Measurements from ENCODE around the gene NKAIN1.

Gene NKAIN1

GRCh38 chr1:31151402-31151801 is 88.3 kb downstream of the NKAIN1 start:
- no peak for TF ChIP-seq USF1 (IDR thresholded peaks at IDR 0.05)
- TF ChIP-seq TCF12 (IDR thresholded peaks at IDR 0.05; ENCODE audit: low read depth), result no peak
- no peak for TF ChIP-seq FOXM1 (IDR thresholded peaks at IDR 0.05; ENCODE audit: borderline replicate concordance, low read depth)
- no peak for TF ChIP-seq YY1 (IDR thresholded peaks at IDR 0.05; ENCODE audit: low read depth)
- no peak for TF ChIP-seq ZBTB7A (IDR thresholded peaks at IDR 0.05; ENCODE audit: low read depth)
- no peak for TF ChIP-seq REST (IDR thresholded peaks at IDR 0.05; ENCODE audit: low read depth)
- no peak for TF ChIP-seq TAF1 (IDR thresholded peaks at IDR 0.05; ENCODE audit: low read depth)

- TF ChIP-seq RAD21 (IDR thresholded peaks at IDR 0.05; ENCODE audit: low read depth), result no peak
- no peak for TF ChIP-seq FOXM1 (IDR thresholded peaks at IDR 0.05; ENCODE audit: borderline replicate concordance, low read depth)
- TF ChIP-seq EGR1 (IDR thresholded peaks at IDR 0.05), result no peak
- no peak for TF ChIP-seq TAF1 (IDR thresholded peaks at IDR 0.05; ENCODE audit: low read depth)
- TF ChIP-seq MAX (IDR thresholded peaks at IDR 0.05), result no peak
- no peak for TF ChIP-seq CREB1 (IDR thresholded peaks at IDR 0.05; ENCODE audit: low read depth)
- no peak for TF ChIP-seq YY1 (IDR thresholded peaks at IDR 0.05; ENCODE audit: low read depth)
- no peak for TF ChIP-seq ZBTB7A (IDR thresholded peaks at IDR 0.05; ENCODE audit: low read depth)
- TF ChIP-seq TCF12 (IDR thresholded peaks at IDR 0.05; ENCODE audit: low read depth), result no peak
- no peak for TF ChIP-seq REST (IDR thresholded peaks at IDR 0.05; ENCODE audit: low read depth)
- TF ChIP-seq CEBPB (IDR thresholded peaks at IDR 0.05), result no peak
- no peak for TF ChIP-seq EP300 (IDR thresholded peaks at IDR 0.05; ENCODE audit: borderline replicate concordance)
- no peak for TF ChIP-seq USF1 (IDR thresholded peaks at IDR 0.05)
- no peak for TF ChIP-seq NFIC (IDR thresholded peaks at IDR 0.05)
- no peak for TF ChIP-seq TEAD4 (IDR thresholded peaks at IDR 0.05)
These were observed 91.3 kb downstream of the NKAIN1 start for GRCh38 chr1:31148409-31148808.

GRCh38 chr1:31145648-31146047 is 94.0 kb downstream of the NKAIN1 start:
- TF ChIP-seq ZBTB7A (IDR thresholded peaks at IDR 0.05; ENCODE audit: low read depth), result no peak

- no peak for TF ChIP-seq NFIC (IDR thresholded peaks at IDR 0.05)
- TF ChIP-seq ZBTB7A (IDR thresholded peaks at IDR 0.05; ENCODE audit: low read depth), result no peak
- TF ChIP-seq CREB1 (IDR thresholded peaks at IDR 0.05; ENCODE audit: low read depth), result no peak
- TF ChIP-seq REST (IDR thresholded peaks at IDR 0.05; ENCODE audit: low read depth), result no peak
- no peak for TF ChIP-seq FOXM1 (IDR thresholded peaks at IDR 0.05; ENCODE audit: borderline replicate concordance, low read depth)
- no peak for TF ChIP-seq TAF1 (IDR thresholded peaks at IDR 0.05; ENCODE audit: low read depth)
- no peak for TF ChIP-seq TEAD4 (IDR thresholded peaks at IDR 0.05)
- no peak for TF ChIP-seq EGR1 (IDR thresholded peaks at IDR 0.05)
- no peak for TF ChIP-seq CEBPB (IDR thresholded peaks at IDR 0.05)
- no peak for TF ChIP-seq RAD21 (IDR thresholded peaks at IDR 0.05; ENCODE audit: low read depth)
- TF ChIP-seq YY1 (IDR thresholded peaks at IDR 0.05; ENCODE audit: low read depth), result no peak
- no peak for TF ChIP-seq USF1 (IDR thresholded peaks at IDR 0.05)
- TF ChIP-seq EP300 (IDR thresholded peaks at IDR 0.05; ENCODE audit: borderline replicate concordance), result no peak
- no peak for TF ChIP-seq MAX (IDR thresholded peaks at IDR 0.05)
- TF ChIP-seq TCF12 (IDR thresholded peaks at IDR 0.05; ENCODE audit: low read depth), result no peak
These were observed 95.2 kb downstream of the NKAIN1 start for GRCh38 chr1:31144442-31144841.

Measured in Ishikawa (cell line).